SK-N-MC (cell line): ENCODE results near the gene PTPRN2.

ENCODE experiments used
- EZH2 ChIP-seq: fragments of 200-600 bp; sonication (generic); IDR thresholded peaks from one replicate; pipeline ENCODE4 v1.6.1; 2017; ENCODE audit warnings: antibody characterized with exemption
- FOXP2 ChIP-seq: optimal IDR thresholded peaks from 2 replicates; pipeline ENCODE3; 2011; ENCODE audit warnings: mild to moderate bottlenecking, moderate library complexity; ENCODE audit not compliant: insufficient read depth; ENCODE audit errors: extremely low read length, control extremely low read depth
- POLR2AphosphoS5 ChIP-seq: IDR thresholded peaks from 2 replicates; pipeline ENCODE4 v1.6.1; 2012; ENCODE audit warnings: mild to moderate bottlenecking, low read depth, low read length, borderline replicate concordance

DNA sequence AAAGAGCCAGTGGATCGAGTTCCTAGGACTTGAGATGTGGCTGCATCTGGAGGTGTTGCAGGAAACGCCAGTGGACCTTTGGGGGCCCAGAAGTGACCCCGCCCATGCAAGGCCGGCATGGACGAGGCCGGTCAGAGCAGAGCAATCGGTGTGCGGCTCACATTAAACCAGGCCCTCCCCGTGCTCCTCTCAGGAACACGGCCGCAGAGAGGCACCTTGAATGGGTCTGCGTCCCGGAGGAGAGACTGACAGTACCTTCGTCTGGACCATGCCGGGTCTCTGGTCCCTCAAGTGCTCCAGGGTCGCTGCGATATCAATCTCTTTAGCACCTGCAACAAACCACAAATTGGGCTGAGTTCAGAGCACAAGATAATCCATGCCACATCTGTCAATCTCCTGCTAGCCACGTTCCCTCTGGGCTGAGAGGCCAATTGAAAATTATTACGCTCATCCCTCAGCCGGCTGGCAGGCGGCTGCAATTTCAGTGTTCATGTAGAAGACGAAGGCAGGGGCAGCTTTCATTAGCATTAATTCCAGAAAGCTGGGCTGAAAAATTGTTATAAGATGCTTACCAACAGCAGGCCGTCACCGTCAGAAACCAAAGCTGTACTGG is 1038.8 kb downstream of the PTPRN2 start:
- TF ChIP-seq EZH2 (no peak), POLR2AphosphoS5 (no peak), FOXP2 (no peak)
